Left ventricle myocardium inferior (tissue), 1 donor: Measurements from ENCODE around the gene MGAT4B. TPM values are rescaled to one million over a fixed set of nuclear protein-coding genes. Genes with fewer than 3 reads are reported as not detected.

Experiments
- DNase-seq: peaks from one replicate; pipeline ENCODE4 v3.0.0-alpha.2; 2020
- H3K27ac ChIP-seq: fragments of 200-600 bp; replicated peaks from 2 replicates; pipeline ENCODE4 v1.8.0; 2021
- H3K27me3 ChIP-seq: fragments of 200-600 bp; 2 replicates; pipeline ENCODE4 v1.8.0; 2021; ENCODE audit warnings: low read depth
- H3K36me3 ChIP-seq: fragments of 200-600 bp; 2 replicates; pipeline ENCODE4 v1.8.0; 2021
- H3K4me1 ChIP-seq: fragments of 200-600 bp; 2 replicates; pipeline ENCODE4 v1.8.0; 2021
- H3K4me3 ChIP-seq: fragments of 200-600 bp; 2 replicates; pipeline ENCODE4 v1.8.0; 2021; ENCODE audit warnings: mild to moderate bottlenecking, moderate library complexity
- H3K9me3 ChIP-seq: fragments of 200-600 bp; replicated peaks from 2 replicates; pipeline ENCODE4 v1.8.0; 2021
- CTCF ChIP-seq: fragments of 200-600 bp; IDR thresholded peaks from 2 replicates; pipeline ENCODE4 v1.8.0; 2021; ENCODE audit warnings: antibody characterized with exemption, mild to moderate bottlenecking, borderline replicate concordance
- intact Hi-C: fragments of 100-400 bp; cut with micrococcal nuclease; formaldehyde crosslinking; loops from one replicate; pipeline ENCODE4 v1.11.0; 2022
- total RNA-seq: library from RNA; stranded (reverse); fragmentation: NEBNext Ultra II Directional; extraction: Animal tissue kit (Norgen Biotek cat#: 25700); gene quantifications from one replicate; pipeline ENCODE4 v1.2.1, GENCODE V29; 2021
- donor health status: DM: no; HTN: yes; CAD: no; lungs with severe emphysema.

MGAT4B gene
- total RNA-seq, 1 donor from 2014 or later, result 98.7 TPM

GRCh38 chr5:179763215-179763945 lies 43.3 kb downstream of the MGAT4B start:
- TF ChIP-seq CTCF, result peak; percentile 95
- peaks cover 92% of the 10 kb centered on the region for H3K4me1 ChIP-seq
- no peaks in the 10 kb centered on the region for H3K27me3 ChIP-seq
- intact Hi-C loops, result loop anchor here (5.0 kb wide), 1 partner anchor 34 kb away; no protein-coding TSS in a partner anchor
- DNase-seq, result peak; percentile 50
- no peak overlapping the region for H3K4me3 ChIP-seq
- H3K9me3 ChIP-seq, result no peaks in the 10 kb centered on the region
- H3K27ac ChIP-seq, result peak overlapping the region; percentile 38
- peaks cover 21% of the 10 kb centered on the region for H3K36me3 ChIP-seq

- Histone ChIP-seq H3K9me3 (no peaks in the 10 kb centered on the region), H3K36me3 (peaks cover 21% of the 10 kb centered on the region), H3K4me3 (no peak overlapping the region), H3K27me3 (no peaks in the 10 kb centered on the region), H3K27ac (peak overlapping the region; percentile 47), H3K4me1 (peaks cover 86% of the 10 kb centered on the region)
- no peak for TF ChIP-seq CTCF
- intact Hi-C loops, result loop anchor here (5.0 kb wide), 1 partner anchor 35 kb away; no protein-coding TSS in a partner anchor
- DNase-seq, result no peak
Observed at GRCh38 chr5:179762781-179763176, 43.9 kb downstream of the MGAT4B start.

GRCh38 chr5:179762079-179762780 lies 44.4 kb downstream of the MGAT4B start:
- no peaks in the 10 kb centered on the region for H3K27me3 ChIP-seq
- peaks cover 20% of the 10 kb centered on the region for H3K36me3 ChIP-seq
- DNase-seq, result no peak
- no peaks in the 10 kb centered on the region for H3K9me3 ChIP-seq
- H3K27ac ChIP-seq, result peak overlapping the region; percentile 47
- H3K4me3 ChIP-seq, result no peak overlapping the region
- intact Hi-C loops, result loop anchor here (5.0 kb wide), 1 partner anchor 35 kb away; no protein-coding TSS in a partner anchor
- peaks cover 82% of the 10 kb centered on the region for H3K4me1 ChIP-seq
- TF ChIP-seq CTCF, result no peak

GRCh38 chr5:179759581-179760551 lies 46.8 kb downstream of the MGAT4B start:
- no peak for TF ChIP-seq CTCF
- Histone ChIP-seq H3K27ac (no peak overlapping the region), H3K4me1 (peaks cover 79% of the 10 kb centered on the region), H3K9me3 (no peaks in the 10 kb centered on the region), H3K36me3 (no peaks in the 10 kb centered on the region), H3K4me3 (no peak overlapping the region), H3K27me3 (no peaks in the 10 kb centered on the region)
- no peak for DNase-seq
- intact Hi-C loops, result loop anchor here (5.0 kb wide), 1 partner anchor 37 kb away; no protein-coding TSS in a partner anchor

- DNase-seq, result no peak
- Histone ChIP-seq H3K27ac (no peak overlapping the region), H3K9me3 (no peaks in the 10 kb centered on the region), H3K27me3 (no peaks in the 10 kb centered on the region), H3K4me3 (no peak overlapping the region), H3K36me3 (no peaks in the 10 kb centered on the region), H3K4me1 (peaks cover 79% of the 10 kb centered on the region)
- TF ChIP-seq CTCF, result no peak
- intact Hi-C loops, result no loop called here
Observed at GRCh38 chr5:179758955-179759354, 47.7 kb downstream of the MGAT4B start.
